GM18519 (cell line): ENCODE results near the gene RPS21.

Experiments used
- ATAC-seq: cut with Tn5 transposase; IDR thresholded peaks from one replicate; pipeline ENCODE4 v1.9.1; 2021; ENCODE audit warnings: mild to moderate bottlenecking, moderate library complexity; ENCODE audit not compliant: unreplicated experiment, low FRiP score

Gene RPS21

DNA sequence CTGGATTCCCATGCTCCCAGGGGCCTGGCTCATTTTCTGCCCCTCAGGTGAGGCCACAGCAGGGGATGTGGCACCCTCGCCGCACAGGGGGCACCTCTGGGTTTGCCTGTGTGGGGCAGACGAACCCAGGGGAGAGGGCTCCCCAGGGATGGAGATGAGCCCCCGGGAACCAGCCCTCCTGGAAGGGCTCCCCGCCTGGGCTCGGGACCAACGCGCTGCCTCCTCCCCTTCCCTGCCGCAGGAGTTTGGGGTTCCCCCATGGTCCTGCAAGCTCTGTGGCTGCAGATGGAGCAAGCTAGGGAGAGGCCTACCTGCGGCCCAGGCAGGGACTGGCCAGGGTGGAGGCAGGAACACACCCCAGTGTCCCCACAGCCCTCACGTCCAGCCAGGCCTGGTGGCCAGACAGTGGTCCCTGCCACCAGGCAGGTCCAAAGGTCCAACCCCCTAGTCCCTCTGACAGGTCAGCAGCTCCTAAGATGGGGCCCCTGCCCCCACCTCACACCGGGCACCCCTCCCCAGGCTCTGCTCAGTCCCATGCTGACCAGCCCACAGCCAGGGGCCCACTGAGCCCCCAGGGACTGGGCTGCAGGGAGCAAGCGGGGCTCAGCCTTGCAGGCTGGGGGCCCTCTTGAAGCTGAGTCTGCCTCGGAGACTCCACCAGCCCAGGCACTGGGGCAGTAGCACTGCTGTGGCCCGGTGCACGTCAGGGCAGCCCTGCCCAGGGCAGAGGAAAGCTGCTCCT lies 33.4 kb upstream of the RPS21 start:
- ATAC-seq, result no peak

DNA sequence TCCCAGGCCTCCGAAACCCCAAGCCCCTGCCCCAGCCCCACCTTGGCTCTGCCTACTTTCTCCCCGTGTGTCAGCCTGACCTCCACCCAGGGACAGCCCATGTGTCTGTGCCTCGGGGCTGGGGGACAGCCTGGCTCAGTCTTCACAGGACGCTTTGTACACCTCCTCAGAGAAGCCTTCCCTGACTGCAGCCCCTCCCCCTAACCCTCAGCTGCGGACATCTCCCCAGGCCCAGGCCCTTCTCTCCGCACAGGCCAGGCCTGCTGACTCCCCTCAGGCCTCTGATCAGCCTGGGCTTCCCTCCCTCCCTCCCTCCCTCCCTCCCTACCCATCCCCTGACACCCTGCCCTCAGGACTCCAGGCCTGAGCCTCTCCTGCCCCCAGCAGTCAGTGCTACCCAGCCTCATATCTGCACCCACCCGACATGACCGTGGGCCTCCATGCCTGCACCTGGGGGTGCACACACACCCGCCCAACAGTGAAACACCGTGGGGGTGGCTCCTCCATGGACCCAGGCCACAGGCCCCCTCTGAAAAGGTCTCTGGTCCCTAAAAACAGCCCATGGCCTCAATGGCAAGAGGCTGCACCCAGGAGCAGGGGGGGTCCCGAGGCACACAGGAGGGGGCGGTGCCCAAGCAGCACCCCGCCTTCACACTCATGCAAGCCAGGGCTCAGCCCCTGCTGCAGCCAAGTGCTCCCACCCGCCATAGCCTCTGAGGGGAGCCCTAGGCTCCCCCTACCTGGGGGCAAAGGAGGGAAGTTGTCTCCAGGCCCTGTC lies 32.7 kb upstream of the RPS21 start:
- no peak for ATAC-seq

DNA sequence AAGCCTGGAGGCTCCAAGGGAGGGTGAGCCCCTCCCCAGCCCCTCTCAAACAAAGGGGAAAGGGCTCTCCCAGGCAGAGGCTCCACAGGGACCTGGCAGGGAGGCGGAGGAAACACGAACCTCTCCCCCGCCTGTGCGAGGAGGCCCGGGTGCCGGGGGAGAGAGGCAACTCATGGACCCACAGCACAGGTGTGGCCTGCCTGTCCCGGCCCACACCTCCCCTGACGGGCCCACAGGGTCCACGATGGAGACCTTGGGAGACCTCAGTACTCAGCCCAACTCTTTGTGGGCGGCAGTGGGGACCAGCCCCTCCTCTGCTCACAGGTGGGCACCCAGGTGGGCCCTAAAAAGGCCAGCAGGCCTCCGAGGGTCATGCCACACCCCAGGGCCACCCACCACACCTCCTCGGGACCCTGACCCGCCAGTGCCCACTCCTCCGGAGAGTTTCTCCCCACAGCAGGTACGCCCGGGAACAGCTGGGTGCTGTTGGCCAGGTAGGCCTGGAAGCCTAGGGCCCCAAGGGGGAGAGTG lies 32.0 kb upstream of the RPS21 start:
- no peak for ATAC-seq

DNA sequence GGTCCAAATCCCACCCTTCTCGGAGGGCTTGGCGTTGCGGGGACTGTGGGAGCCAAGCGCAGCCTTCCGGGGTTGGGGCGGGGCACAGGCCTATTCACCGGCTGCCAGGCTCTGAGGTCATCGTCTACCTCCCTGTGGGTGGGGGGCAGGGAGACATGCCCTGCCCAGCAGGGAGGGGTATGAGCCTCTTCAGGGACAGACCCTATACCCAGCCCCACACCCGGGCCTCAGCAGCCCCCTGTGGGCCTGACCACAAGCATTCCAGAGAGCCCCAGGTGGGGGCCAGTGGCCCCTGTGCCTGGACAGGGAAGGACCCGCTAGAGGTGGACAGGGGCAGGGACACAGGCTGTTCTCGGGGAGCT lies 31.4 kb upstream of the RPS21 start:
- no peak for ATAC-seq

DNA sequence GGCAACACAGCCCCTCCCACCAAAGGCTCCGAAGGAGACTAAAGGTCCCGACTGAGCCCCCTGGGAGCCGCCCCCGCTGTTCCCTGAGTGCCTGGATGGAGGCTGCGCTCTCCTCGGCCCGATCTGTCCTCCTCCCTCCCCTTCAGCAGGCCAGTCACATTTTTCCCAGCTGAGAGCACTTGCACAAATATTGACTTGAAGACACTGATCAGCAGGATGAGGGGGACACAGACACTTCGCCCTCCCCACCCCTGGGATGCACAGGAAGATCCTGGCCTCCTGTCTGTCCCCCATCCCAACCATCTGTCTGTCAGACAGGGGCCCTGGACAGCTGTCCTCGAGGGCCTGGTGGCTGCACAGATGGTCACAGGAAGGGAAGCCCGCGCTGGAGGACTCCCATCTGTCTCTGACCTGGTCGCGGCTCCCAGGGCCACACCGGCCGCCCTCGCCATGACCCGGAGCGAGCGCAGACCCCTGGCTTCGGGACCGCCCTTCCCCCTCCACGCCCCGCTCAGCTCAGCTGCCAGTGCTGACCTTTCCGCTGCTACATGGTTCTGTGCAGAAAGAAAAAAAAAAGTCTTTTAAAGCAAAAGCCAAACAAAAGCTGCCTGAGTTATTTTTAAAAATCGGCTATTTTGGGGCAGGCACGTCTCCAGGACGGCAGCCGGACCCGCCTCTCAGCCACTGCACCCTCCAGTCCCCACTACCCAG lies 30.9 kb upstream of the RPS21 start:
- no peak for ATAC-seq

DNA sequence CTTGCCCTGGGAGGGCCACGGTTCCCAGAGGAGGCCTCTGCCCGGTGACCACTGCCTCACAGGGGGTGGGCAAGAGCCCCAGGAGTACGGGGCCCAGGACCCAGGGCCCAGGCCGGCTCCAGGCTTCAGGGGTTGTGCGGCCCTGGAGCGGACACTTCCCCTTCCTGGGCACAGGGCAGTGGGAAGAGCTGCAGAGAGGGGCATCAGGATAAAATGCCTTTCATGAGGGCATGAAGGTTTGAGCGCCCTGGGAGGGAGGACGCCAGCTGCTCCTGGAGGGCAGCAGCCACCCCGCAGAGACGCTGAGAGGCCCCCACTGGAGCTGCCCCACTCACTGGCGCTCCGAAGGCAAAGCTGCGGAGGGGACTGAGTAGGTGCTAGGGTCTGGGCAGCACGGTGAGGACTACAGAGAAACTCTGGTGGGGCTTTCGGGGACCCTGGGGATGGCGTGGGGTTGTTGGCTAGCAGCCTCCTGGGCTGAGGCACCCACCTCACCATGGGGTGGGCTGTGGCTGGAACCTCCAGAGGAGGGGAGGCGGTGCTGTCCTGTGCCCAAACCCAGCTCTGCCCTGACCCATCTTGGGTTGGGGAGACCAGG lies 30.2 kb upstream of the RPS21 start:
- no peak for ATAC-seq

DNA sequence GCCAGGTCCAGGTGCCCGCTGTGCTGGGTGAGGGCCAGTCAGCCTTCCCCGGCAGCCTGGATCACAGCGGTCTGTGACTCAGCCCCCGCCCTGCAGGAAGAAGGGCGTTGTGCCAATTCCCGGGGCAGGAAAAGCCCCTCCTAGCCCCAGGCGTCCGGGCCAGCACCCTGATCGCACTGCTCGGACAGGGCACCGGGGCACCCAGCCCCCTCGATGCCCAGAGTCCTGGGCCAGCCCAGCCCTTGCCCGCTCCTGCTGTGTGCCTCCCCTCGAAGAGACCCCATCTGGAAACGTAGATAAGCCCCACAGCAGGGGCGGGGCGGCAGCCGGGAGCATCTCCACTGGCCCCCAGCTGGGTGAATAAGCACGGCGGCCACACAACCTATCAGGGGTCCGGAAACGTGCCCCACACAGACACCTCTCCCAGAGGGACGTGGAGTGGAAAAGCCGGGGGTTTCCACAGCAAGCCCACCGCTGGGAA lies 29.7 kb upstream of the RPS21 start:
- no peak for ATAC-seq

DNA sequence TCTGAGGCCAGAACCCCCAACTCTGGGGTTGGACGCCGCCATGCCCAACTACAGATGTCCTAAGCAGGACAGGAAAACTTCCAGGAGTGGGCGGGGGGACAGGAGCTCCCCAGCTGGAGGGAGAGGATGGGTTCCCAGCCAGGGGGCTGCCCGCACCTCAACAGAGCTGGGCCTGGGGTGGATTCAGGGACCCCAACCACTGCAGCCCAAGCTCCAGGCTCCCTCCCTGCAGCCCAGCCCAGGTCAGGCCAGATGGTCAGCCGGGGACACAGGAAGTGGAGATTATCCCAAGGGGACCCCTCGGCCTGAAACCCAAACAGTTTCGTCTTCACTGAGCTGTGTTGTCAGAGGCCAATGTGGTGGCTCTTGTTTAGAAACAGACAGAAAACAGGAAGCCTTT lies 29.2 kb upstream of the RPS21 start:
- ATAC-seq, result no peak

DNA sequence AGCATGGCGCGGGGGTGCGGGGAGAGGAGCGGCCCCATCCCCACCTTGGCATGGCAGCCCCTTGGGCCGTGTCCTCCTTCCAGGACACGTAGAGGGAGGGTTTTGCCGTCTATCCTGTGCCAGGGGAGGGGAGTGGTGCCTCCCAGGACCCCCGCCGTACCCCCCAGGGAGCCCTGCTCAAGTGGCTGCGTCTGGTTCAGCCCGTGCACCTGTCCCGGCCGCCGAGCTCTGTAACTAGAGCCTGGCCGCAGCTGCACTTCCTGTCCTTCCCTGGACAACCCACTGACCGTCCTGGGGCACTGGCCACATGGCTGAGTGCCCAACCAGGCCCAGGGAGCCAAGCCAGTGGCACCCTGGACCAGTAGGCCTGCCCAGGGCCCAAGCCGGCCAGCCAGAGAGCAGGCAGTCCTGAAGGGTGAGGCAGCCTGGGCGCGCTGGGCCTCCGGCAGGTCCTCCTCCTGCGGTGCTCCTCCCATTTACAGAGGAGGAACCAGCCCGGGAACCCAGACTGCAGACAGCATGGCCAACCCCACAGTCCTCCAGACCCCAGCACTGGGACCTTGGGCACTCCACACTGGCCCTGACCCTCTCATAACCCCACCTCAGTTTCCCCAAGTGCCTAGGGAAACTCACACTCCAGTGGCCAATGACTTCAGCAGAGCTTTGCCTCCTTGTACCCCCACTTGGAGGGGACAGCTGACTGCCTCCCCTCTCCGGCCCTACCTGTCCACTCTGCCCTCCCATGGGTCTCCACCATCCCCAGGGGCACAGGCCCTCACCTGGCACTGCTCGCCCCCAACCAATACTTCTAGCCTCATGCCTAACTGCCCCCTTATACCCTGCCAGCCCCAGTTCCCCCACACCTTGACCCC lies 28.5 kb upstream of the RPS21 start:
- no peak for ATAC-seq

DNA sequence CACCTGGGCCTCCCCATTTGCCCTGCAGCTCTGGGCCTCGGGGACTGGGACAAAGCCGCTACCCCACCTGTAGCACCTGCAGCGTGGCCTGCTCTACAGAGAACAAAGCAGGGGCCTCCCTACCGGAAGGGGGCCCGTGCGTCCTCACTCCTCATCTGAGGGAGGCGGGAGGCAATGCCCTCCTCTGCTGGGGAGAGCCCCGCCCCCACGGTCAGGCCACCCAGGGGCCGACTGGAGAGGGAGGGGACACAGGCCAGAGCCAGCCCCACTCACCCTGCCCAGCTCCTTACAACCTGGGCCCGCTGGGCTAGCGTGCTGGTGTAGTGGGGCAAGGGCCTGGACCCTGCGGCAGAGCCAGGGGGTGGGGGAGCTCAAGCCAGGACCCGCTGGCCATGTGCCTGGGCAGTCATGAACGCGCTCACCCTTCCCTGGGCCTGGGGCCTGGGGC lies 27.8 kb upstream of the RPS21 start:
- no peak for ATAC-seq

DNA sequence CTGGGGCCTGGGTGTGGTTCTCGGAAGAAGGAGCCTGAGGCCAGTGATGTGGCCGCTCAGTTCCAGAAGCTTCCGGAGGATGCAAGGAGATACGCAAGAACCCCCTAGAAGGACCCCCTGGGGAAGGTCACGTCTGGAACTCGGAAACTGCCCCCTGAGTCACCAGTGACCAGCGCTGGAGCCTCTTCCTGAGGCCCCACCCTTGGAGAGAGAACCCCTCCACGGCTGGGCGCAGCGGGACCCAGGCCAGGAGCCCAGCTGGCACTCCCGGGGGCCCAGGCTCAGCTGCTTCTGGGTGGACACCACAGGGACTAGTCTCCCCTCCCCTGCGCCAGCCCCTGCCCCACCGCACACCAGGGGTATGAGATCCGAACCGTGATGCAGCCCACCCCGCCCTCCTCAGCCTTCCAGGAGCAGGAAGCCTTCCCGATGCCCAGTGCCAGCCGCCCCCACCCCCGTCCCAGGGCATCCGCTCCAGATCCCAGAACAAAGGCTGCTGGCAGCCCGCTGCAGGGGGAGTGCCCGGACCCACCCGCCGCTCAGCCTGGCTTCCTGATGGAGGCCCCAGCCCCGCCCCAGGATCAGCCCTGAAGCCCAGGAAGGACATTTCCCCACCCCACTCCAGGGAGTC lies 27.3 kb upstream of the RPS21 start:
- ATAC-seq, result no peak

DNA sequence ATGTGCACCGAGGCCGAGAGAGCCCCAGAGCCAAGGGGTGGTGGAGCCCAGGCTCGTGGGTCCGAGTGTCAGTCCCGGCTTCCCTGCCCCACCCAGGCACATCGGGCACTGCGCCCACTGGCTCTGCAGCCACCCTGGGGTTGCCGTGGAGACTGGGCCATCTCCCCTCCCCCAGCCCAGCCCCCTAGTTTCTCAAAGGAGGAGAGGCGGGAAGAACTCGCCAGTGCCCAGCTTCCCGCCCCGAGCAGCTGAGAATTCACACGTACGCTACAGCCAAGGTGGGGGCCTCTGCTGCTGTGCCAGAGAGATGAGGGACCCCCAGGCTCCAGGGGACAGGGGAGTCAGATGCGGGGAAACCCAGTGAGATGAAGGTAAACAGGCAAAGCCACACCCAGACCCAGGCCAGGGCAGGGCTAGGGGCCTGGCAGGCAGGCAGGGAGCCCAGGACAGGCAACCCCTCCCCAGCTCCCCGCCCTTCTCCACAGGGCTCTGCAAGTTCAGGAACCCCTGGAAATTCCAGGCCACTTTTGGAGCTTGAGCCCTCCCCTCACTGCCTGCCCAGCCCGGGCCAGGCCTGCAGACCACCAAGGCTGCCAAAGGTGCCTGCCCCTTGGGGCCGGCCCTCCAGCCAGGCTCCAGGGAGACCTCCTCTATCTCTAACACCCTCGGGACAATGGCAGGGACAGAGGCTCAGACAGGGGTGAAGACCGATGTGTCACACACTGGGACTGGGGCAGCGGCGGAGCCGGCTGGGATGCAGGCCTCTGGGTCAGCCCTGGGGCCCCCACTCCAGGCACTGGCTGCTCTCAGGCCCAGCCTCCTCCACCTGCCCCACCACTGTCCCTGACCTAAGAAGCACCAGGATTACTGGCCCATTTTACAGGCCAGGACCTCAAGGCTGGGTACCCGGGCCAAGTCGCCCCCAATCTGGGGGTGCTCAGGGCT lies 25.8 kb upstream of the RPS21 start:
- ATAC-seq, result no peak

DNA sequence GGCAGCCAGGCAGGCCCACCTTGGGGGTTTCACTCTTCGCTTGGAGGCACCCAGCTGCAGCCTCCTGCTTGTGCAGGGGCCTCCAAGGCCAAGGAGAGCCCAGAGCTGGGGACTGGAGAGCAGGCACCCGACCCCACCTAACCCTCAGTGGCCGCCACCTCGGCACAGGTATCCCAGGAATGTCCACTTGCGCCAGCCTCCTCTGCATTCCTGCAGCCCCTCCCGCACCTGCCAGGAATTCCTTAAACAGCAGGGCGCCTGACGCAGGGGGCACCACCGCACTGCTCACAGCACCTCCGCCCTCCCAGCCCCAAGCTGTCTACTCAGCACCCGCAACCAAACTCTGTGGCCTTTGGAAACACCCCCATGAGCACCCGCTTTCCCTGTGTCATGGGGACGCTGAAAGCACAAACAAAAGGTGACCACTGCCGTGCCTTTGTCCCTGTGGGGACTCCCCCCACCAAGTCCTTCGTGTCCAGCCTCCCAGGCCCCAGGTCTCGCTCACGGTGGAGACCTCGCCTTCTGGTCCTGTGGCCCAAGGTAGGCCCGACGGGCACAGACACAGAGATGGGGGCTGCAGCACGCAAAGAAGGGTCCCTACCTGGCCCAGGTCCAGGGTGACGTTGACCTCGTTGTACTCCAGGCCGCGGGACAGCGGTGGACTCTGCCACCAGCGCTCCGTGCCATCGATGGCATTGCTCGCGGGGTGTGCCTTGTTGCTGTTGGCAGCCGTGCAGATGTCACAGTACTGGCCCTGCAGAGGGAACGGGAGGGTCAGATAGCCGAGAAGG lies 24.9 kb upstream of the RPS21 start:
- no peak for ATAC-seq

DNA sequence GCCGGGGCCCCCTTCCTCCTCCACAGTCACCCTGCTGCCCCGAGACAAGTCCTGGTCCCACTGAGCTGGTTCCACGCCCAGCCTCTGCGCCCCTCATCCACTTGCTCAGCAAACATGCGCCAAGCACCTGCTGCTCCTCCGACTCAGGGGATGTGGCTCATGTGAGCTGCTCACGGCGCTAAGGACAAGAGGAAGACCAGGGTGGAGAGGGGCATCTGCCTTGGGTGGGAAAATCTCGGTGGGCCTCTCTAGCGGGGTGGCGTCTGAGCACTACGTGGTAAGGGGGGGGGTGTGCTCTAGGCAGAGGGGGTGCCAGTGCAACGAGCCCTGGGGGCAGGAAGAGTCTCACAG lies 24.3 kb upstream of the RPS21 start:
- ATAC-seq, result no peak

DNA sequence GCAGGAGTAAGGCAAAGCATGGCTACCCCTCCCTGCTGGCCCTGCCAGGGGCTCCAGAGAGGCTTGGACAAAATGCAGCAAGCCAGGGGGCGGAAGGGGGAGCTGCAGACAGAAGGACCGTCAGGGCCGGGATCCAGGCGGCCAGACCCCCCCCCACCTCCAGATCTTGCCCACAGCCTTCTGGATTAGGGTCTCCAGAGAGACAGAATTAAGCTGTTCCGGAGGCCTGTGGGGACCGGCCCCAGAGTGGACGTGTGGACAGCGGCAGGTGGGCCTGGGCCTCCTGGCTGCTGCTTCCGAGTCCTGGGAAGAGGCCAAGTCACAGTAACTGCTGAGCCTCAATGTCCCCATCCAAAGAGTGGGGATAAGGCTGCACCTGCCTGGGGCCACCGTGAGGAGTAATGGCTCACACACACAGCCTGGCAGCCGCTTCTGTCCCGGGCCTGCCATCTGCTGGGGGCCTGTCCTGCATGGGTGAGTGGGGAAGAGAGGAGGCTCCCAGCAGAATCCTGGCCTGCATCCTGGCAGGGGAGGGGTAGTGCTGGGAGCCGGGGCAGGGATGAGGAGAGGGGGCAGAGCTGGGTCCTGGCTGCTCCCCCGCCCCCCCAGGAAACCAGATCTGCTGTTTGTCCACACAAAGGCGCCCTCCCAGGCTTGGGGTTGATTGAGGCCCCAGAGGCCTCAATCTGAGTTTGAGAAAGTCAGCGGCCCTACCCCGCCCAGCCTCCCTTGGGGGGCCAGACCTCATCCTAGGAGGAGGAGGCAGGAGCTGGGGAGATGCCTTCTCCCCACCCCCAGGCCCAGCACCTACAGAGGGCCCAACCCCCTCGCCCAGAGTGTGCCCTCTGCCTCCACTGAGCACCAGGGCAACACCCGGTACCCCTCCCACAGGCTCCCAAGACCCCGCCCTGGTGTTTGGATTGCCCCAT lies 23.6 kb upstream of the RPS21 start:
- no peak for ATAC-seq
